Ascending aorta (tissue), 2 donors: ENCODE measurements around the gene HDAC9. TPM values are rescaled to one million over a fixed set of nuclear protein-coding genes. Genes with fewer than 3 reads are reported as not detected.

Source experiments
- DNase-seq, 2 donors: peaks; one replicate each; pipeline ENCODE4 v3.0.0-alpha.2; 2019; ENCODE audit warnings: low spot score in 2 of 2
- H3K27ac ChIP-seq, 2 donors: fragments of 200-600 bp; sonication (generic); one replicate each; pipeline ENCODE4 v1.5.1; 2016 to 2017; ENCODE audit warnings: mild to moderate bottlenecking in 1 of 2
- H3K27me3 ChIP-seq: fragments of 200-600 bp; sonication (generic); one replicate; pipeline ENCODE4 v1.5.1; 2017
- H3K36me3 ChIP-seq, 2 donors: fragments of 200-600 bp; sonication (generic); one replicate each; pipeline ENCODE4 v1.5.1; 2016
- H3K4me1 ChIP-seq, 2 donors: fragments of 200-600 bp; sonication (generic); one replicate each; pipeline ENCODE4 v1.5.1; 2016 to 2017; ENCODE audit warnings: mild to moderate bottlenecking in 1 of 2
- H3K4me3 ChIP-seq, 2 donors: fragments of 200-600 bp; sonication (generic); one replicate each; pipeline ENCODE4 v1.5.1; 2016 to 2017; ENCODE audit warnings: mild to moderate bottlenecking in 1 of 2
- H3K9me3 ChIP-seq, 2 donors: fragments of 200-600 bp; sonication (generic); one replicate each; pipeline ENCODE4 v1.5.1; 2016
- intact Hi-C: fragments of 100-400 bp; cut with DNase I; formaldehyde crosslinking; loops from one replicate; pipeline ENCODE4 v1.15.1; 2023
- total RNA-seq: library from RNA; depleted of rRNA; stranded (reverse); fragments of >200 nt; gene quantifications from one replicate; pipeline ENCODE4 v1.1.0, GENCODE V29; 2016
- TF ChIP-seq, protein P1 (sequence below), 3 experiments: fragments of 200-600 bp in 2 of 3; fragments of 450-650 bp in 1 of 3; sonication (generic) in 2 of 3; IDR thresholded peaks; one replicate each; pipeline ENCODE4 v1.5.1; 2016 to 2019; ENCODE audit warnings: antibody characterized with exemption in 3 of 3, mild to moderate bottlenecking in 1 of 3, moderate library complexity in 1 of 3

HDAC9 gene
- total RNA-seq, 1 donor from 2014 or later = 33.4 TPM

GRCh38 chr7:18458830-18459229 is 36.7 kb upstream of the HDAC9 start:
- H3K9me3 ChIP-seq = no peaks in the 10 kb centered on the region
- H3K4me1 ChIP-seq = no peaks in the 10 kb centered on the region
- no peak overlapping the region for H3K4me3 ChIP-seq
- TF ChIP-seq, protein P1, sequence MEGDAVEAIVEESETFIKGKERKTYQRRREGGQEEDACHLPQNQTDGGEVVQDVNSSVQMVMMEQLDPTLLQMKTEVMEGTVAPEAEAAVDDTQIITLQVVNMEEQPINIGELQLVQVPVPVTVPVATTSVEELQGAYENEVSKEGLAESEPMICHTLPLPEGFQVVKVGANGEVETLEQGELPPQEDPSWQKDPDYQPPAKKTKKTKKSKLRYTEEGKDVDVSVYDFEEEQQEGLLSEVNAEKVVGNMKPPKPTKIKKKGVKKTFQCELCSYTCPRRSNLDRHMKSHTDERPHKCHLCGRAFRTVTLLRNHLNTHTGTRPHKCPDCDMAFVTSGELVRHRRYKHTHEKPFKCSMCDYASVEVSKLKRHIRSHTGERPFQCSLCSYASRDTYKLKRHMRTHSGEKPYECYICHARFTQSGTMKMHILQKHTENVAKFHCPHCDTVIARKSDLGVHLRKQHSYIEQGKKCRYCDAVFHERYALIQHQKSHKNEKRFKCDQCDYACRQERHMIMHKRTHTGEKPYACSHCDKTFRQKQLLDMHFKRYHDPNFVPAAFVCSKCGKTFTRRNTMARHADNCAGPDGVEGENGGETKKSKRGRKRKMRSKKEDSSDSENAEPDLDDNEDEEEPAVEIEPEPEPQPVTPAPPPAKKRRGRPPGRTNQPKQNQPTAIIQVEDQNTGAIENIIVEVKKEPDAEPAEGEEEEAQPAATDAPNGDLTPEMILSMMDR (IDR thresholded peaks at IDR 0.05) = no peak
- intact Hi-C loops = no loop called here
- no peak overlapping the region for H3K27ac ChIP-seq
- no peaks in the 10 kb centered on the region for H3K36me3 ChIP-seq
- peak in 1 of 2 donors; percentile 65 for DNase-seq
- H3K27me3 ChIP-seq = no peaks in the 10 kb centered on the region

GRCh38 chr7:18459484-18460245 is 35.9 kb upstream of the HDAC9 start:
- TF ChIP-seq, protein P1 (IDR thresholded peaks at IDR 0.05) = no peak
- no peak overlapping the region for H3K27ac ChIP-seq
- H3K4me3 ChIP-seq = no peak overlapping the region
- peaks cover 0 to 3% of the 10 kb centered on the region in 2 donors for H3K9me3 ChIP-seq
- H3K27me3 ChIP-seq = no peaks in the 10 kb centered on the region
- no peaks in the 10 kb centered on the region for H3K4me1 ChIP-seq
- DNase-seq = no peak
- intact Hi-C loops = no loop called here
- H3K36me3 ChIP-seq = no peaks in the 10 kb centered on the region

GRCh38 chr7:18461785-18462467 is 33.6 kb upstream of the HDAC9 start:
- no peaks in the 10 kb centered on the region for H3K27me3 ChIP-seq
- H3K4me1 ChIP-seq = no peaks in the 10 kb centered on the region
- DNase-seq = no peak
- H3K4me3 ChIP-seq = no peak overlapping the region
- no peak overlapping the region for H3K27ac ChIP-seq
- H3K9me3 ChIP-seq = peaks cover 0 to 6% of the 10 kb centered on the region in 2 donors
- H3K36me3 ChIP-seq = no peaks in the 10 kb centered on the region
- TF ChIP-seq, protein P1 (IDR thresholded peaks at IDR 0.05) = no peak
- intact Hi-C loops = no loop called here

DNA sequence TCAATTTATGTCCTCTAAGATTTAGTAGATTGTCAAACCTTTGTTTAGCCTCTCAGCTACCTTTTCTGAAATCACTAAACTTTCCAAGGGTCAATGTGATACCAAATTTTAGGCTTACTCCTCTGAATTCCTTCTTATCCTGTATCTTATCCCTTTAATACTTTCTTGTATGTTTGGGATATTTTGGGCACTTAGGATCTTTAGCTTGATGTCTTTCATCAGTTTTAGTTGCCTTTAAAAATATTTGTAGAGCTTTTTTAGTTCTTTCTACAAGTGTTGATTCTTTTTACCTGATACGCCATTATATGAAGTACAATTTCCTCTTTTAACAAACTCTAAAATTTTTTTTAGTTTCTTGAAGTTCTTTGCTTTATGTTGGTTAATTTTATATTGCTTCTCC is 30.7 kb upstream of the HDAC9 start:
- no peak for DNase-seq
- Histone ChIP-seq H3K27me3 (no peaks in the 10 kb centered on the region), H3K36me3 (no peaks in the 10 kb centered on the region), H3K9me3 (peaks cover 0 to 6% of the 10 kb centered on the region in 2 donors), H3K27ac (no peak overlapping the region), H3K4me1 (peaks cover 0 to 10% of the 10 kb centered on the region in 2 donors), H3K4me3 (no peak overlapping the region)
- intact Hi-C loops = no loop called here
- TF ChIP-seq, protein P1 (IDR thresholded peaks at IDR 0.05) = no peak

- Histone ChIP-seq H3K4me3 (no peak overlapping the region), H3K27ac (no peak overlapping the region), H3K36me3 (no peaks in the 10 kb centered on the region), H3K4me1 (peaks cover 0 to 10% of the 10 kb centered on the region in 2 donors), H3K27me3 (no peaks in the 10 kb centered on the region), H3K9me3 (peaks cover 0 to 6% of the 10 kb centered on the region in 2 donors)
- intact Hi-C loops = no loop called here
- DNase-seq = no peak
- TF ChIP-seq, protein P1 (IDR thresholded peaks at IDR 0.05) = no peak
Measured at GRCh38 chr7:18467011-18467410, 28.5 kb upstream of the HDAC9 start.
